ENCODE measurements around the gene NME3.

Gene NME3

DNA sequence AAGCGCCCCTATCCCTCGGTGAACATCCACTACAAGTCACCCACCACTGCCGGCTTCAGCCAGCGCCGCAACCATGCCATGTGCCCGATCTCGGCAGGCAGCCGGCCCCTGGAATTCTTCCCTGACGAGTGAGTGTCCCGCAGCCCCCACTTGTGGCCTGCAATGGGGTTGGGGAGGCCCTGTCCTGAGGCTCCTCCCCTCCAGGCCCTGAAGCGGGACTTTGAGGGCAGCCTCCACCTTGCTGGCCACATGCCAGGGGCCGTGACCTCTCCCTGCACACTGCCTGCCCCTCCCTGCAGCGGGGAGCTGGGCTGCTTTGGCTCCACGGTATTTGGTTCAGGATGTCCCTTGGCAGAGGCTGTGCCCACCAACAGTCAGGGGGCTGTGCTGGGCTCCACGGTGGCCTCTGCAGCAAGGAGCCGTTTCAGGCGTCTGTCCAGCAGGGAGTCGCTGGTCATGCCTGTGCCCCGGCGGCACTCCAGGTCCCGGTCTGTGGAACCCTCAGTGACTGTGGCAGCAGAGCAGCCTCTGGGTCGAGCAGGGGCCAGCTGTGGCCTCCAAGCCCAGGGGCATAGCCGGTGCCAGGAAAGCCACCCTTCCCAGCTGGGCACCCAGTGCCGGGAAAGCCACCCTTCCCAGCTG, 8.3 kb downstream of the NME3 start:
- no peak overlapping the region for H3K4me3 ChIP-seq (ENCODE audit: low read depth, low read length)
- TF ChIP-seq, protein P1, sequence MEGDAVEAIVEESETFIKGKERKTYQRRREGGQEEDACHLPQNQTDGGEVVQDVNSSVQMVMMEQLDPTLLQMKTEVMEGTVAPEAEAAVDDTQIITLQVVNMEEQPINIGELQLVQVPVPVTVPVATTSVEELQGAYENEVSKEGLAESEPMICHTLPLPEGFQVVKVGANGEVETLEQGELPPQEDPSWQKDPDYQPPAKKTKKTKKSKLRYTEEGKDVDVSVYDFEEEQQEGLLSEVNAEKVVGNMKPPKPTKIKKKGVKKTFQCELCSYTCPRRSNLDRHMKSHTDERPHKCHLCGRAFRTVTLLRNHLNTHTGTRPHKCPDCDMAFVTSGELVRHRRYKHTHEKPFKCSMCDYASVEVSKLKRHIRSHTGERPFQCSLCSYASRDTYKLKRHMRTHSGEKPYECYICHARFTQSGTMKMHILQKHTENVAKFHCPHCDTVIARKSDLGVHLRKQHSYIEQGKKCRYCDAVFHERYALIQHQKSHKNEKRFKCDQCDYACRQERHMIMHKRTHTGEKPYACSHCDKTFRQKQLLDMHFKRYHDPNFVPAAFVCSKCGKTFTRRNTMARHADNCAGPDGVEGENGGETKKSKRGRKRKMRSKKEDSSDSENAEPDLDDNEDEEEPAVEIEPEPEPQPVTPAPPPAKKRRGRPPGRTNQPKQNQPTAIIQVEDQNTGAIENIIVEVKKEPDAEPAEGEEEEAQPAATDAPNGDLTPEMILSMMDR (IDR thresholded peaks at IDR 0.05; ENCODE audit: borderline replicate concordance, insufficient read depth, low read depth, low read length): no peak

DNA sequence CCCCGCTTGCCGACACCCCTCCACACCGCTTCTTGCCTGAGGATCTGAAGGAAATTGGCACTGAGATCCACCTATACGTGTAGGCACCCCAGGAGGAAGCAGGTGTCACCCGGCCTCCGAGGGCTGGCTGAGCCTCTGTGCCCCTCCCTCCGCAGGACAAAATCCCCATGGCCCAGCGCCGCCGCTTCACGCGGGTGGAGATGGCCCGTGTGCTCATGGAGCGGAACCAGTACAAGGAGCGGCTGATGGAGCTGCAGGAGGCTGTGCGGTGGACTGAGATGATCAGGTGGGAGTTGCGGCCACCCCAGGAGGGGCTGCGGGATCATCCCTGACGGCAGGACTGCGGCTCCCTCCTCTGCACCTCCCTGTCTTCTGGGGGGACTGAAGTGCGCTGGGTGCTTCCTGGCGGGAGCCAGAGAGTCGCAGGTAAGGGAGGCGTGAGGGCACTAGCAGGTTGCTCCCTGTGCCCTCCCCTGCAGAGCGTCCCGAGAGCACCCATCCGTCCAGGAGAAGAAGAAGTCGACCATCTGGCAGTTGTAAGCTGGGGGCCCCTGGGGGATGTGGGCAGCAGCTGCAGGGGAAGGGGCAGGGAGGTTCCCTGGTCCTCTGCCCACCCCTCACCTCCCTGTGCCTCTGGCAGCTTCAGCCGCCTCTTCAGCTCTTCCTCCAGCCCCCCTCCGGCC, 9.0 kb downstream of the NME3 start:
- TF ChIP-seq, protein P1 (IDR thresholded peaks at IDR 0.05; ENCODE audit: borderline replicate concordance, insufficient read depth, low read depth, low read length): no peak
- no peak overlapping the region for H3K4me3 ChIP-seq (ENCODE audit: low read depth, low read length)

DNA sequence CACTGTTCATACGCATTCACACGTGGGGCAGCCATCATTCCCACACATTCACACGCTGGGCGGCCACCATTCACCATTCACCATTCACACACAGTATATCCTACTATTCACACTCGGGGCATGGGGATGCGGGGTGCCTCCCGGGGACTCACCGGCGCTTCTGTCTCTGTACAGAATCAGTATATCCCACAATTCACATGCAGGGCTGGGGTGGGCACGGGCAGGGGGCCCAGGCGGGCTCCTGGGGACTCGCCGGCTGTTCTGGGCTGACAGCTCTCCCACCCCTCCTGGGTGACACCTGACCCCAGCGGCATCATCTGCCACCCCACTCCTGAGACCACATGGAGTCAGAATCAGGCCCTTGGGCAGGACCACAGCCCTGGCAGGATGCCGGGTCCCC, 9.6 kb downstream of the NME3 start:
- H3K4me3 ChIP-seq (ENCODE audit: low read depth, low read length): no peak overlapping the region
- TF ChIP-seq, protein P1 (IDR thresholded peaks at IDR 0.05; ENCODE audit: borderline replicate concordance, insufficient read depth, low read depth, low read length): no peak

DNA sequence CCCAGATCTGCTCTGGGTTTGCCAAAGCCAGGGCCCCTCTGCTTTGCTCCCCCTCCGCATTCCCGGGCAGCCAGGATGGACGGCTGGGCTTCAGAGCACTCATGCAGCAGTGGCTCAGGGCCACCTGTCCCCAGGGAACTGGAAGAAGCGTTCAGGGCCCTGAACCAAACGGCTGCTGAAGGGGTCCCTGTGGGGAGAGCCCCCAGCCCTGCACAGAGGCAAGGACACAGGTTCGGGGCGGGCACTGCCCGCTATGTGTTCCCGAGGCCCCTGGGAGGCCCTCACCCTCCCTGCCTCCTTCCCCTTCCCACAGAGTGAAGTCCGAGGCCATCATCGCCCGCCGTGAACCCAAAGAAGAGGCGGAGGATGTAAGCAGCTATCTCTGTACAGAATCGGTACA, 10.4 kb downstream of the NME3 start:
- no peak overlapping the region for H3K4me3 ChIP-seq (ENCODE audit: low read depth, low read length)
- TF ChIP-seq, protein P1 (IDR thresholded peaks at IDR 0.05; ENCODE audit: borderline replicate concordance, insufficient read depth, low read depth, low read length): no peak

DNA sequence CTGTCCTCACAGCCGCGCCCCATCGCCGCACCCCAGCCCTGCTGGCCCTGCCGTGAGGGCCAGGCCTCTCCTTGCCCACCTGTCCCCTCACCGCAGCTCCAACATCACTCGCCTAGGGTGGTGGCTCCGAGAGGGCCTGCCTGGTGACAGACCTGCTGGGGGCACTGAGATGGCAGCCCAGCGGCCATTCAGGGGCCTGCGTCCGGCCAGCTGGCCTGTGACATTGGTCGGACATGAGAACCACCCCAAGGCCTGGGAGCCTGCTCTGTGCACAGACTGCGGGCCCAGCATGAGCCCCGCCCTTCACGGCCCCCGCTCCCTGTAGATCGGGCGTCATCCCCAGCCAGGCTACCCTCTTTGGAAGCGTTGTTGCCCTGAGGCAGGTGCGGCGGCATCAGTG, 11.8 kb downstream of the NME3 start:
- TF ChIP-seq, protein P1 (IDR thresholded peaks at IDR 0.05; ENCODE audit: borderline replicate concordance, insufficient read depth, low read depth, low read length): no peak
- no peak overlapping the region for H3K4me3 ChIP-seq (ENCODE audit: low read depth, low read length)

DNA sequence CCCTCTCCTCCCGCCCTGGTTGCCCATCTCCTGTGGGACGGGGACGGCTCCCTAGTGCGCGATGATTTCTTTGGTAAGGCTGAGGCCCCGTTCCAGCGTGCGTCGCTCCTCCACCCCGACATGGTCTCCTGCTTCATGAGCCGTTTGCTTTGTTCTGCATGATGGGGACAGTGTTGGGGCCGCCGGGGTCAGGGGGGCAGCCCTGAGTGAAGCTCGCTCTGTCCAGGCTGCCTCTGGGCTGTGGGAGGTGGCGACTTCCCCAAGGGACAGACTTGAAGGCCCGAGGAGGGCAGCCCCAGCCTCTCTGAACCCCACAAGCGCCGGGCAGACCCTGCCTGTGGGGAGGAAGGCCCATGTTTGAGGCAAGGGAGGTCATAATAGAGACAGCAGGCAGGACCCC, 12.4 kb downstream of the NME3 start:
- TF ChIP-seq, protein P1 (IDR thresholded peaks at IDR 0.05; ENCODE audit: borderline replicate concordance, insufficient read depth, low read depth, low read length): no peak
- no peak overlapping the region for H3K4me3 ChIP-seq (ENCODE audit: low read depth, low read length)

Measured in GM12875 (cell line).